OCI-LY7 (cell line): ENCODE measurements around the gene RTN4R.

Source experiments
- EZH2phosphoT487 ChIP-seq: fragments of 200-600 bp; sonication (generic); IDR thresholded peaks from 2 replicates; pipeline ENCODE4 v1.6.1; 2018; ENCODE audit warnings: low read depth, borderline replicate concordance, mild to moderate bottlenecking, mixed run types, antibody characterized with exemption, low read length, moderate library complexity, mixed read lengths
- TF ChIP-seq, protein P1 (sequence below): fragments of 200-600 bp; sonication (generic); conservative IDR thresholded peaks from 2 replicates; pipeline ENCODE4 v1.5.1; 2014; ENCODE audit warnings: mild to moderate bottlenecking, antibody characterized with exemption, low read length, moderate library complexity, mixed read lengths

DNA sequence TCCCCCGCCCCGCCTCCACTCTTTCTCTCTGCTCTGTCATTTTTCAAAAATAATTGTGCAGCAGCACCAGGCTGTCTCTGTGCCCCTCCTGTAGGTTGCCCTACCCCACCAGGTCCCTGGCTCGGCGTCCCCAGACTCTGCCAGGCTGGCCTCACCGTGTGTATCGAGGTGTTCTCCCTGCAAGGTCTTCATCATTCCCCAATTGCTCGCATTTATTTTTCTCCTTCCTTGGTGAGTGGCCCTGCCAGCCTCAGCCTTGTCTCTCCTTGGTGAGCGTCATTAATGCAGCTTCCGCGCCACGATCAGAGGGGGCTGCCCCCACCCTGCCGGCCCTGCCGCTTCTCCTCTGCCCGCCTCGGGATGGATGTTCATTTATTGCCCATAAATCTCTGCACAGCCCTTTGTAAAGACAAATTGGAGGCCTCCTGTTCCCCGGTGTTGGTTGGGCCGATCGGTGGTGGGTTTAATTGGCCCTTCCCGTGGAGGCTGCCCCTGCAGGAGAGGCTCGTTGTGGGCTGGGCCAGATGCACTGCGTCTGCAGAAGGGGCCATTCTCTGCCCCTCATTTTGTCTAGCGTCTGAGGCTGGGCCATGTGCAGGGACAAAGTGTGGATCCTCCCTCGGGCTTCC lies 33.2 kb downstream of the RTN4R start:
- TF ChIP-seq, protein P1, sequence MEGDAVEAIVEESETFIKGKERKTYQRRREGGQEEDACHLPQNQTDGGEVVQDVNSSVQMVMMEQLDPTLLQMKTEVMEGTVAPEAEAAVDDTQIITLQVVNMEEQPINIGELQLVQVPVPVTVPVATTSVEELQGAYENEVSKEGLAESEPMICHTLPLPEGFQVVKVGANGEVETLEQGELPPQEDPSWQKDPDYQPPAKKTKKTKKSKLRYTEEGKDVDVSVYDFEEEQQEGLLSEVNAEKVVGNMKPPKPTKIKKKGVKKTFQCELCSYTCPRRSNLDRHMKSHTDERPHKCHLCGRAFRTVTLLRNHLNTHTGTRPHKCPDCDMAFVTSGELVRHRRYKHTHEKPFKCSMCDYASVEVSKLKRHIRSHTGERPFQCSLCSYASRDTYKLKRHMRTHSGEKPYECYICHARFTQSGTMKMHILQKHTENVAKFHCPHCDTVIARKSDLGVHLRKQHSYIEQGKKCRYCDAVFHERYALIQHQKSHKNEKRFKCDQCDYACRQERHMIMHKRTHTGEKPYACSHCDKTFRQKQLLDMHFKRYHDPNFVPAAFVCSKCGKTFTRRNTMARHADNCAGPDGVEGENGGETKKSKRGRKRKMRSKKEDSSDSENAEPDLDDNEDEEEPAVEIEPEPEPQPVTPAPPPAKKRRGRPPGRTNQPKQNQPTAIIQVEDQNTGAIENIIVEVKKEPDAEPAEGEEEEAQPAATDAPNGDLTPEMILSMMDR = no peak
- no peak for TF ChIP-seq EZH2phosphoT487
